IPS-NIHi7 (cell line): ENCODE data around the gene FGR.
A peak's percentile ranks its signal among the peaks of the same experiment; 100 is the strongest.
"Not testable (repeated sequence)": the region's sequence is repeated elsewhere in the genome, so short reads cannot be mapped to it uniquely, and the experiment has no call there.

ENCODE experiments used
- DNase-seq: peaks from one replicate; pipeline ENCODE4 v3.0.0; 2012; ENCODE audit warnings: mixed read lengths; ENCODE audit errors: extremely low spot score

Gene FGR

GRCh38 chr1:27660300-27660835, 25.4 kb upstream of the FGR start:
- DNase-seq: no peak

GRCh38 chr1:27659497-27660299, 24.7 kb upstream of the FGR start:
- peak; percentile 89 for DNase-seq

GRCh38 chr1:27658951-27659496, 24.0 kb upstream of the FGR start:
- DNase-seq: no peak

GRCh38 chr1:27656157-27656893, 21.3 kb upstream of the FGR start:
- peak; percentile 64 for DNase-seq

DNA sequence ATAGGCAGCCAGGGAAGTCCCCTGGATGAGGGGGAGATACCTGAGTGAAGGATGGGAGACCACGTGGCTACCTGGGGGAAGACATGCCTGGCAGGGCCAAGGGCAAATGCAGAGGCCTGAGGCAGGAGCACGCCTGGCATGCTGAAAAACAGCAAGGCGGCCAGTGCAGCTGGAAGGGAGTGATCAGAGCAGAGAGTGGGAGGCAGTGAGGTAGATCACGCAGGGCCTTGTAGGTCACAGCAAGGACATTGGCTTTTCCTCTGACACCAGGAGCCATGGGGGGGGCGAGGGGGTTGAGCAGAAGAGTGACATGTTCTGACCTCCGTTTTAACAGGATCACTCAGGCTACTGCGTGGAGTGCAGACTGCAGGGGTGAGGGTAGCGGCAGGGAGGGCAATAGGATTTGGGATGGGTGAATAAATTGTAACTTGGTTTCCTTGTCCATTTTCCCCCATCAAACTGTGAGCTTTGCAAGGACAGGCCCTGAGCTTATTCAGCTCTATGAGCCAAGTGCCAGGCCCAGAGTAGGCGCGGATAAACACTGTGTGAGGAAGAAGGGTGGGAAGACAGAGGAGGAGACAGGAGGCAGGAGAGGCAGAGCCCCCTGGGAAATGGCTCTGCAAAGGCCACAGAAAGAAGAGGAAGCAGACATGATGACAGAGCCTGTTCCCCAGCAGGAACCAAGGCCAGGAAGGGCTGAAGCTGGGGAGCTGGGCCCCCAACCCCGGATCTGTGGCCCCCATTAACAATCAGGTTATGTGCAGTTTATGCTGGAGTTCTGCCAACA, 20.4 kb upstream of the FGR start:
- DNase-seq: no peak

GRCh38 chr1:27652111-27652864, 17.3 kb upstream of the FGR start:
- no peak for DNase-seq

GRCh38 chr1:27650539-27651175, 15.7 kb upstream of the FGR start:
- DNase-seq: peak; percentile 62

DNA sequence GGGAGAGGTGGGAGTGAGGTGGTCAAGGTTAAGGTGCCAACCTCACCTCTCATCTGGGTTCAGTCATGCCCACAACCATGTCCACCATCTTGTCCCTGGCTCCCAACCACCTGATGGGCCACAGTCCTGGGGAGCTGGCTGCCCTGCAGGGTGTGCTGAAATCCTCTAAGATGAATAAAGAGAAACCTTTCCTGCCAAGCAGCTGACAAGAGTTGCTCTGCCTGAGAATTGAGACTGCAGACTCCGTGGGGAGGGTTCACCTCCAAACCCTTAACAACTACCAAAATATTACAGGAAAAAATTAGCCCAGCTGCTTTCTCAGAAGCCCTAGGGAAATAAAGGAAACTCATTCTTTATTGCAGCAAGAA, 15.2 kb upstream of the FGR start:
- no peak for DNase-seq

DNA sequence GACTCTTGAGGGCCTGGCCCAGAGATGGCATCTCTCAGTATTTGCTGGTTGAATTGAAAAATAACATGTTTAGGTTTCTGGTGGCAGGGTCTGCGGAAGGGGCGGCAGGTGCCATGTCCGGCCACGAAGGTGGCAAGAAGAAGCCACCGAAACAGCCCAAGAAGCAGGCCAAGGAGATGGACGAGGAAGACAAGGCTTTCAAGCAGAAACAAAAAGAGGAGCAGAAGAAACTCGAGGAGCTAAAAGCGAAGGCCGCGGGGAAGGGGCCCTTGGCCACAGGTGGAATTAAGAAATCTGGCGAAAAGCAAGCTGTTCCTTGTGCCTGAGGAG, 14.3 kb upstream of the FGR start:
- DNase-seq: no peak

DNA sequence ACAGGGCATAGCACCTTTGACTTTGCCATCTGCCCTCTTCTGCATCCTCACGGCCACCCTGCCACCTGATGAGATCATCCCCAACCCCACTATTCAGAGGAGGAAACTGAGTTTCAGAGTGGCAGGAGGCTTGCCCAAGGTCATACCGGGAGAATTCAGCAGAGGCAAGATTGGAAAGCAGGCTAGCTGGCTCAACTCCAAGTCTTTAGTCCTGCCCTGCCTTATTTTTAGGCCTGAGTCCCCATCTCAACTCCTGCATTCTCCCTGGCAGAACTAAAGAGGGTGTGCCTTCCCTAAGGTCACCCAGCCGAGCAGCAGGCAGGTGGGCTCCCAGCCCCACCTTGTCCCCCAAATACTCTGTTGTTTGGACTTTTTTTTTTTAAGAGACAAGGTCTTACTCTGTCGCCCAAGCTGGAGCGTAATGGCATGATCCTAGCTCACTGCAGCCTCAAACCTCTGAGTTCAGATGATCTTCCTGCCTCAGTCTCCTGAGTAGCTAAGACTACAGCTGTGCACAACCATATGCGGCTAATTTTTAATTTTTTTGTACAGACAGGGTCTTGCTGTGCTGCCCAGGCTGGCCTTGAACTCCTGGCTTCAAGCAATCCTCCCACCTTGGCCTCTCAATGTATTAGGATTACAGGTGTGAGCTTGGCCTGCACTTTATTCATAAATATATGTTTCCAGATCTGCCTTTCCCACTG, 13.8 kb upstream of the FGR start:
- no peak for DNase-seq

- no peak for DNase-seq
These were observed 12.3 kb upstream of the FGR start for GRCh38 chr1:27647328-27647727.

GRCh38 chr1:27646676-27647075, 11.7 kb upstream of the FGR start:
- DNase-seq: no peak

DNA sequence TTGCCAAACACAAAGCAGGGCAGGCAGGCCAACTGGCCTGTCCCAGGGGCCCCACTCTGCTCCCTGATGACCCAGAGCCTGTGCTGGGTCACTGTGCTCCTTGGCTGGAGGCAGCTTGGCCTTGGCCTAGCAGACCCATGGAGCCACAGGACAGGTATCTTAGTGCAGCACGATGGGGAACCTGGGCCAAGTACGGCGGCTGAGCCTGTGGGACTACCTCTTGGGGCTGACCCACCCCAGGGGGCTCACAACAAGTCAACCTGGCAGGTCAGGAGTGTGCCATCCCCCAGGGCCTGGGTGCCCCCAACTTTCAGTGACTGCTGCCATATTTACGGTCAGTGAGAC, 10.1 kb upstream of the FGR start:
- DNase-seq: no peak

DNA sequence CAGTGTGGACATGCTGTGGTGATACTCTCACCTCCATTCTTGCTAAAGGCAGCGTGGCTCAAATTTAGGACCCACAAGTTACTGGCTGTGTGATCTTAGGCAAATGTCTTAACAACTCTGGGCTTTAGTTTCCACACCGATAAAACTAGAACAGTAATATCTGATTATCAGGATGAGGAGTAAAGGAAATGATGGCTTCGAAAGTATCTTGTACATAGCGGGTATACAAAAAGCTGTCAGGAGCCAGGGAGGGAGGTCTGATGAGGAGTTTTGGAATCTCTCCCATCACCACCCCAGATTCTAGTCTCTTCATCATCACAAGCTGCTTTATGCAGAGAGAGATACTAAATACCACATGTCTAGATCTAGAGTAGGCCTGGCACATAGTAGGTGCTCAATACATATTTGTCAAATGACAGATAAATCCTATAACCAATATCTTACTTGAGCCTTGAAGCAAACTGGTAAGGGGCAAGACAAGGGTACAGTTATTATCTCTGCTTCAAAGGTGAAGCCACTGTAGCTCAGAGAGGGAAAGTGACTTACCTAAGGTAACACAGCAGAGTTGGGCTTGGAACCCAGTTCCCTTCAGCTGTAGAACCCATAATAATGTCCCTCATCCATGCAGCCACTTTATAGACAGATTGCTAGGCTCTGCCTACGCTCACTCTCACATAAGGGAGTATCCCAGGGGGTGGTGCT, 9.5 kb upstream of the FGR start:
- no peak for DNase-seq

DNA sequence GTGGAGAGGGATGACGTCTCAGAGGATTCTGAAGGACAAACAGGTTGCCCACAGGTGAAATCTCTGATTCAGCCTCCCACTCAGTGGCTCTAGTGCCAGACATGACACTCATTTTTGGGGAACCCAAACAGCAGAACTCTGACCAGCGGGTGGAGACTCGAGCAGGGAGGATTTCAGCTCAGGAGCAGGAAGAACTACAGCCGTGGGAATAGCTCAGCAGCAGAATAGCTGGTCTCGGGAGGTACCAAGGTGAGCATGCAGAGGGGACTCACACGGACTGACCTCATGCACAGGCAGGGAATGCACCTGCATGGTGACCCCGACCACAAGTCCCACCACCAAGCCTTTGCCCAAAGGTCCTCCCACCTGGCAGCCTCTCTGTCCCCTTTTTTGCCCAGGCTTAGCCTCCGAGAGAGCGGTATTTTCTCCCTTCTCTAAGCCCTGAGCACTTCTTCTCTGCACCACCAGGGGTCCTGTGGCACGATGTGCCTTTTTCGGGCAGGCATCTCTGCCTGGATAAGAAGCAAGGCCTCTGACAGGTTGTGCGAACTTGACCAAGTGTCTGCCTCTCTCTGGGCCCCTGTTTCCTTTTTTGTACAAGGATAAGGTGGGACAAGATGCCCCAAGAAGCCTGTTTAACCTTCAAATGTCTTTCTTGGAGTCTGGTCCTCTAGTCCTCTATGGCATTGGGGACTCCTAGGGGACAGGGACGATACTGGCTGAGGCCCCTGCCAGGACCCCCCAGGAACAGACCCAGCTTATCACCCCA, 8.8 kb upstream of the FGR start:
- DNase-seq: peak; percentile 76

GRCh38 chr1:27640514-27640913, 5.5 kb upstream of the FGR start:
- DNase-seq: not testable (repeated sequence)

DNA sequence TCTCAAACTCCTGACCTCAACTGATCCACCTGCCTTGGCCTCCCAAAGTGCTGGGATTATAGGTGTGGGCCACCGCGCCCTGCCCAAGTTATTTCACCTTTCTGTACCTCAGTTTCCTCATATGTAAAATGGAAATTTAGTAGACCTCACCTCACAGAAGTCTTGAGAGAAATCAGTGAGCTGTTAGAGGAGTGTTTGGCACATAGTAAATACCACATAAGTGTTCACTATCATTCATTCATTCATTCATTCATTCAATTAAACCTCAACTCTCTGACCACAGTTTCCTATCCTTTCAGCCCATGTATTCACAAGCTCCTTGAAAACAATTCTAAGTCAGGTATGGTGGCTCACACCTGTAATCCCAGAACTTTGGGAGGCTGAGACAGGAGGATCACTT, 3.8 kb upstream of the FGR start:
- no peak for DNase-seq

- DNase-seq: no peak
These were observed 3.2 kb upstream of the FGR start for GRCh38 chr1:27638047-27638734.
